T47D (cell line): ENCODE results near the gene ARPC5L.

ENCODE experiments used
- DNase-seq, 2 experiments: peaks; one replicate each; pipeline versions ENCODE4 v3.0.0 to v3.0.0-alpha.2; 2011 to 2012; ENCODE audit warnings: low read depth in 1 of 2, low spot score in 1 of 2
- JUND ChIP-seq: IDR thresholded peaks from 2 replicates; pipeline ENCODE4 v1.6.1; 2012; ENCODE audit warnings: low read depth
- in situ Hi-C: cut with HindIII; loops from 2 replicates; pipeline ENCODE4 v1.10.0; 2016; ENCODE audit warnings: low sequenced_read_pairs, low pct_unique_long_range_greater_than_20kb

Gene ARPC5L

GRCh38 chr9:124861342-124862229 lies at the start of gene ARPC5L, which contains the start of gene RPL35:
Gene ARPC5L (plus strand): TSS chr9:124862130. CDS start chr9:124869291, 7,161 bp downstream.
Gene RPL35 (minus strand): TSS chr9:124861957. CDS start chr9:124861912, 45 bp downstream.
- DNase-seq: peak; percentile 97
- in situ Hi-C loops: no loop called here
- TF ChIP-seq JUND: no peak

GRCh38 chr9:124812441-124812876 lies 49.5 kb upstream of the ARPC5L start:
- TF ChIP-seq JUND: no peak
- DNase-seq: no peak
- in situ Hi-C loops: no loop called here

GRCh38 chr9:124813041-124813440 lies 48.9 kb upstream of the ARPC5L start:
- no peak for DNase-seq
- TF ChIP-seq JUND: no peak
- in situ Hi-C loops: no loop called here

GRCh38 chr9:124813501-124814163 lies 48.3 kb upstream of the ARPC5L start:
- TF ChIP-seq JUND: no peak
- in situ Hi-C loops: no loop called here
- no peak for DNase-seq

GRCh38 chr9:124814164-124814535 lies 47.8 kb upstream of the ARPC5L start:
- no peak for DNase-seq
- in situ Hi-C loops: no loop called here
- no peak for TF ChIP-seq JUND

- in situ Hi-C loops: no loop called here
- no peak for TF ChIP-seq JUND
- no peak for DNase-seq
These were observed 46.3 kb upstream of the ARPC5L start for GRCh38 chr9:124815601-124816000.

GRCh38 chr9:124818431-124819281 lies 43.3 kb upstream of the ARPC5L start:
- DNase-seq: peak in 1 of 2 experiments; percentile 36
- no peak for TF ChIP-seq JUND
- in situ Hi-C loops: no loop called here

GRCh38 chr9:124820698-124821623 lies 41.0 kb upstream of the ARPC5L start:
- no peak for TF ChIP-seq JUND
- no peak for DNase-seq
- in situ Hi-C loops: no loop called here

- no peak for TF ChIP-seq JUND
- in situ Hi-C loops: no loop called here
- DNase-seq: no peak
These were observed 33.2 kb upstream of the ARPC5L start for GRCh38 chr9:124828489-124829333.

- DNase-seq: no peak
- TF ChIP-seq JUND: no peak
- in situ Hi-C loops: no loop called here
These were observed 32.6 kb upstream of the ARPC5L start for GRCh38 chr9:124829334-124829669.

GRCh38 chr9:124830593-124830992 lies 31.3 kb upstream of the ARPC5L start:
- DNase-seq: no peak
- TF ChIP-seq JUND: no peak
- in situ Hi-C loops: no loop called here
